ENCODE measurements around the gene FAM120AOS. TPM values are rescaled to one million over a fixed set of nuclear protein-coding genes. Genes with fewer than 3 reads are reported as not detected.

Gene FAM120AOS
- total RNA-seq, 4 donors from 2014 or later: 25.0 to 44.2 (median 40.0) TPM

DNA sequence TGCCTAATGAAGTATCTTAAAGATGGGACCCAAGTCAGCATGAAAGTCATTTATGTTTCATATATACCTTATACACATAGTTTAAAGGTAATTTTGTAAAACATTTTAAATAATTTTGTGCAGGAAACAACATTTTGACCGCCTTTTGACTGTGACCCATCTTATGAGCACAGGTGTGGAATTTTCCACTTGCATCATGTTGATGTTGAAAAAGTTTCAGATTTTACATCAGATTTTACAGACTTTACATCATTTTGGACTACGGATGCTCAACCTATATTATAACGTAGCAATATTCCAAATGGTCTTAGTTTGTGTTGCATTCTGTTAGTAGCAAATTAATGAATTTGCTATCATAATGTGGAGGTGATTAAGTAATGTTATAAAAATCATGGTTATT is 21.7 kb upstream of the FAM120AOS start:
- no peak for DNase-seq (ENCODE audit: low spot score in 2 of 2)

DNA sequence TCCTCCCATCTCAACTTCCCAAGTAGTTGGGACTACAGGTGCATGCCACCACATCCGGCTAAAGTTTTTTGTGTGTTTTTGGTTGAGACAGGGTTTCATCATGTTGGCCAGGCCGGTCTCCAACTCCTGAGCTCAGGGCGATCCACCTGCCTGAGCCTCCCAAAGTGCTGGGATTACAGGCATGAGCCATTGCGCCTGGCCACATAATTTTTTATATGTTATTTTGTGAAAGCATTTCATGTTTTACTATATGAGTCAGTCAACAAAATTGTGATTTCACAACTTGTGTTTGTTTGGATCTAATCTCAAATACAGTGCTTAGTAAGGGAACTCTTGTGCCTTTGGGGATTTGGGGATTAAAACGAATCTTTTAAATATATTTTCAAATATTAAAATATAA is 20.0 kb upstream of the FAM120AOS start:
- DNase-seq (ENCODE audit: low spot score in 2 of 2): no peak
- H3K4me3 ChIP-seq (ENCODE audit: low read depth, poor library complexity, severe bottlenecking): no peak overlapping the region
- intact Hi-C loops (cut with DNase I; ENCODE audit: low total_unique reads): no loop called here
- no peak for TF ChIP-seq POLR2A (IDR thresholded peaks at IDR 0.05)
- no peak for TF ChIP-seq CTCF (IDR thresholded peaks at IDR 0.05)
- 84 to 87% methylated on average over 5 of the region's 5 CpGs for WGBS, 2 donors

More for the DNA sequence above, 21.7 kb upstream of the FAM120AOS start:
- TF ChIP-seq CTCF (IDR thresholded peaks at IDR 0.05) (no peak), POLR2A (IDR thresholded peaks at IDR 0.05) (no peak)
- 95 to 96% methylated on average over 3 of the region's 3 CpGs for WGBS, 2 donors
- intact Hi-C loops (cut with DNase I; ENCODE audit: low total_unique reads): no loop called here
- H3K4me3 ChIP-seq (ENCODE audit: low read depth, poor library complexity, severe bottlenecking): no peak overlapping the region

GRCh38 chr9:93471124-93471523 is 17.7 kb upstream of the FAM120AOS start:
- intact Hi-C loops (cut with DNase I; ENCODE audit: low total_unique reads): no loop called here
- no peak for DNase-seq (ENCODE audit: low spot score in 2 of 2)
- WGBS, 2 donors: 67% methylated on average over 6 of the region's 6 CpGs
- no peak overlapping the region for H3K4me3 ChIP-seq (ENCODE audit: low read depth, poor library complexity, severe bottlenecking)
- TF ChIP-seq POLR2A (IDR thresholded peaks at IDR 0.05): no peak
- TF ChIP-seq CTCF (IDR thresholded peaks at IDR 0.05): no peak

- intact Hi-C loops (cut with DNase I; ENCODE audit: low total_unique reads): no loop called here
- no peak for DNase-seq (ENCODE audit: low spot score in 2 of 2)
- TF ChIP-seq POLR2A (IDR thresholded peaks at IDR 0.05): no peak
- TF ChIP-seq CTCF (IDR thresholded peaks at IDR 0.05): no peak
- WGBS, 2 donors: 92 to 93% methylated on average over 5 of the region's 5 CpGs
- no peak overlapping the region for H3K4me3 ChIP-seq (ENCODE audit: low read depth, poor library complexity, severe bottlenecking)
Observed at GRCh38 chr9:93470391-93470790, 17.0 kb upstream of the FAM120AOS start.

GRCh38 chr9:93468763-93469456 is 15.5 kb upstream of the FAM120AOS start:
- no peak for DNase-seq (ENCODE audit: low spot score in 2 of 2)
- intact Hi-C loops (cut with DNase I; ENCODE audit: low total_unique reads): no loop called here
- H3K4me3 ChIP-seq (ENCODE audit: low read depth, poor library complexity, severe bottlenecking): no peak overlapping the region
- WGBS, 2 donors: 38 to 40% methylated on average over 5 of the region's 5 CpGs
- TF ChIP-seq CTCF (IDR thresholded peaks at IDR 0.05) (no peak), POLR2A (IDR thresholded peaks at IDR 0.05) (no peak)

DNA sequence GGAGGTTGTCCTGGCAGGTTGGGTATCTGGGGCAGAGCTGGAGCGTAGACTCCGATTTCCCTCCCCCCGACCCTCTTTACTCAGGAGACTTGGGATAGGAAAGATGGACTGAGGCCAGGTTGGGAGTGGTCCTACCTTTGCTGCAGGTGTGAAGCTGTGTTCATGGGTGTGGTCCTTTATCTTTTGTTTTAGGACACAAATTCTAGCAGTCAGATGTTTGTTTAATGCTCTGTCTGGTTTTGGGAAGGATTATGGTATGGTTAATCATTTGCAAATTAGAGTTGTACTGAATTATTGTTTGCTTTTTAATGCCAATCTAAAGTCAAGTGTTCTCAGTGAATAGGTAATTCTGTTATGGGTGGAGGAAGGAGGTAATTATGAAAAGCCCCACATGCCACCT is 14.1 kb upstream of the FAM120AOS start:
- H3K4me3 ChIP-seq (ENCODE audit: low read depth, poor library complexity, severe bottlenecking): no peak overlapping the region
- 47 to 72% methylated on average over 3 of the region's 3 CpGs for WGBS, 2 donors
- intact Hi-C loops (cut with DNase I; ENCODE audit: low total_unique reads): no loop called here
- no peak for TF ChIP-seq POLR2A (IDR thresholded peaks at IDR 0.05)
- TF ChIP-seq CTCF (IDR thresholded peaks at IDR 0.05): no peak
- no peak for DNase-seq (ENCODE audit: low spot score in 2 of 2)

Data from lower leg skin (tissue), 4 donors.